CD4-positive, alpha-beta memory T cell (primary cell): ENCODE results near the gene IL17RA. TPM values are rescaled to one million over a fixed set of nuclear protein-coding genes. Genes with fewer than 3 reads are reported as not detected.

Source experiments
- polyA plus RNA-seq, 2 donors: library from polyadenylated mRNA; unstranded; fragments of 300-500 nt; fragmentation: Illumina TruSeq; gene quantifications; one replicate each; pipeline ENCODE4 v1.2.3, GENCODE V29; 2021
- total RNA-seq, 2 experiments: library from RNA; stranded (reverse); gene quantifications; one replicate each; pipeline ENCODE4 v1.2.3, GENCODE V29; 2021

The IL17RA gene
- total and polyA plus RNA-seq, 4 experiments from 2014 or later: 19.8 to 77.2 (median 55.7) TPM

Other genes with a start within 250 kb of the IL17RA start
- gene GAB4, start 76.8 kb upstream of the IL17RA start, total RNA-seq: not detected
- gene GAB4, start 76.8 kb upstream of the IL17RA start, polyA plus RNA-seq: not detected
- gene TMEM121B, start 36.4 kb downstream of the IL17RA start, total RNA-seq: under 1 TPM in 1 of 2 experiments, not detected in 1; 0.12 TPM
- not detected for gene TMEM121B, start 36.4 kb downstream of the IL17RA start, polyA plus RNA-seq
- 10 to 100 TPM; 23.1 to 23.3 TPM for gene HDHD5, start 74.3 kb downstream of the IL17RA start, total RNA-seq
- gene HDHD5, start 74.3 kb downstream of the IL17RA start, polyA plus RNA-seq: 10 to 100 TPM; 51.6 to 86.7 TPM
- 100 to 1,000 TPM; 133 to 147 TPM for gene ADA2, start 134.4 kb downstream of the IL17RA start, total RNA-seq
- gene ADA2, start 134.4 kb downstream of the IL17RA start, polyA plus RNA-seq: 10 to 100 TPM; 67.3 to 77.1 TPM